GM12892 (cell line): Measurements from ENCODE around the gene MPDU1.

Experiments
- DNase-seq: peaks from one replicate; pipeline ENCODE4 v3.0.0; 2011; ENCODE audit not compliant: insufficient read length
- FAIRE-seq: peaks from 2 replicates; lab custom pipeline; 2011; peaks lifted over from hg19 to GRCh38; lab: Jason Lieb, UNC
- POLR2A ChIP-seq: IDR thresholded peaks from 2 replicates; pipeline ENCODE4 v1.6.1; 2011; ENCODE audit warnings: low read depth, low read length, control low read depth
- POLR2AphosphoS5 ChIP-seq: IDR thresholded peaks from 2 replicates; pipeline ENCODE4 v1.6.1; 2011; ENCODE audit warnings: low read depth, low read length, control low read depth
- TAF1 ChIP-seq: IDR thresholded peaks from 2 replicates; pipeline ENCODE4 v1.6.1; 2011; ENCODE audit warnings: low read depth, mild to moderate bottlenecking, control low read depth, low read length, borderline replicate concordance

MPDU1 gene

DNA sequence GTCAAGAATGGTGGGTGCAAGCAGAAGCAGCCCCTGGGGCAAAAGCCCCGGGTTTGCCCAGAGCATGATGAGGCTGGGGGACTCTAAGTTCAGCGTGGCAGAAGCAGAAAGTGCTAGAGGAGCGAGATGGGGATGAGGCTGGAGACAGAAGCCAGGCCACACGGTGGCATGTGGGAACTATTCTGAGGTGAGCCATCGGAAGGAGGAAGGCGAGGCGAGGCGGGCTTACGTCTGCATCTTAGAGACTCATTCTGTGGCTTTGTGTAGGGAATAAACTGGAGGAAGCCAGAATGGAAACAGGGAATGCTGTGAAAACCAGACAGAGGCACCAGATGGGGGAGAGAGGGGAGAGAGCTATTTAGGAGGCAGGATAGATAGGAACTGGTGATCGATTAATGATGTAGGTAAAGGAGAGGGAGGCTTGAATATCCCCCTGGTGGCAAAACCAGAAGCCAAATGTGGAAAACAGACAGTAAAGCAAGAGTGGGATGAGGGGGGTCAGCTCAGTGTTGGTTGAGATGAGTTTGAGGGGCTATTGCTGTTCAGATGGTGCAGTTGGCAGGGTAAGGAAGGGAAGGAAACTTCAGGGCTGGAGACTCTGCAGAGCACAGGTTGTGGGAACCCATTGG is 28.2 kb upstream of the MPDU1 start:
- TF ChIP-seq POLR2A (no peak), TAF1 (no peak), POLR2AphosphoS5 (no peak)
- FAIRE-seq = no peak
- DNase-seq = no peak

DNA sequence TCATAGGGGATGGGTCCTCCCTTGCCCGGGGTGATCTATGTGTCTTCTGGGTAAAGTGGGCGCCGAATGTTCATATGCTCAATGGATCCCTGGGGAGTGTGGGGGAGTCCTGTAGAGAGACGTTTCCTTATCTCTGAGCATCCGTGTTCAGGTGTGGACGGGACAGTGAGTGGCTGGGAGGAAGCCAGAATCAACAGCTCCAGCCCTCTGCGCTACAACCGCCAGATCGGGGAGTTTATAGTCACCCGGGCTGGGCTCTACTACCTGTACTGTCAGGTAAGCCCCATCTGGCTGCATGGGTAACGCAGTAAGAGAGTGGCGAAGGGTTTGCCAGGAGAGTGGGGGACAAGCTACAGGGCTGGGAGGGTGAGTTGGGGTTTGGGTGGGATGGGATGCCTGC is 27.0 kb upstream of the MPDU1 start:
- FAIRE-seq (no peak), DNase-seq (no peak)
- TF ChIP-seq POLR2A (no peak), TAF1 (no peak), POLR2AphosphoS5 (no peak)

DNA sequence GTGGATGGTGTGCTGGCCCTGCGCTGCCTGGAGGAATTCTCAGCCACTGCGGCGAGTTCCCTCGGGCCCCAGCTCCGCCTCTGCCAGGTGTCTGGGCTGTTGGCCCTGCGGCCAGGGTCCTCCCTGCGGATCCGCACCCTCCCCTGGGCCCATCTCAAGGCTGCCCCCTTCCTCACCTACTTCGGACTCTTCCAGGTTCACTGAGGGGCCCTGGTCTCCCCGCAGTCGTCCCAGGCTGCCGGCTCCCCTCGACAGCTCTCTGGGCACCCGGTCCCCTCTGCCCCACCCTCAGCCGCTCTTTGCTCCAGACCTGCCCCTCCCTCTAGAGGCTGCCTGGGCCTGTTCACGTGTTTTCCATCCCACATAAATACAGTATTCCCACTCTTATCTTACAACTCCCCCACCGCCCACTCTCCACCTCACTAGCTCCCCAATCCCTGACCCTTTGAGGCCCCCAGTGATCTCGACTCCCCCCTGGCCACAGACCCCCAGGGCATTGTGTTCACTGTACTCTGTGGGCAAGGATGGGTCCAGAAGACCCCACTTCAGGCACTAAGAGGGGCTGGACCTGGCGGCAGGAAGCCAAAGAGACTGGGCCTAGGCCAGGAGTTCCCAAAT is 26.4 kb upstream of the MPDU1 start:
- no peak for FAIRE-seq
- DNase-seq = no peak

DNA sequence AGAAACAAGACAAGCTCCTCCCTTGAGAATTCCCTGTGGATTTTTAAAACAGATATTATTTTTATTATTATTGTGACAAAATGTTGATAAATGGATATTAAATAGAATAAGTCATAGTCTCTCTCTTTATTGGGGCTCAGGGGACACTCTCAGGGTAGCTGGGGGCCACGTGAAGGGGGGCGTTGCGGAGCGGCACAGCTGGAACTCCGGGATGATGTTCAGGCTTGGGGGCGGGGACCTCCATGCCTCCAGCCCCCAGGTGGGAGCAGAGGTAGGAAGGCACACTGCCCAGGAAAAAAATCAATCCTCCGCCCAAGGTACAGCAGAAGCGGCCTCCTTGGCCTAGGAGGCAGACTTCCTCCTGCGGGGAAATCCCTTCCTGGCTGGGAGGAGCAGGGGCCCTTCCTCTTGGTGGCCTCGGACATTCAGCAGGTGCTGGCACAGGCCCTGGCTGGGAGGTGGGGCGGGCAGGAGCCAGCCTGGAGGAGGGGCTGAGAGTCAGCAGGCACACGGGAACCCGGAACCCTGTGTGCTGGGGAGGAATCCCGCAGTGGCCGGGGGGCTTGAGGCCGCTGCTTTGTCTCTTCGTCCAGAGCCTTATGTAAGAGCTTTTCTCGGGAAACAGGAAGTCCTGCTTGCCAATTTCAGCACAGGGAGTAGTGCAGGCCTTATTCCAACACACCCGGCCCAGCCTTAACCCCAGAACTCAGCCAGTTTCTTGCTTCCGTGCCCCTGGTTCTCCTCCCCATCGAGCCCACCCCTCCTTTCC is 25.7 kb upstream of the MPDU1 start:
- TF ChIP-seq POLR2AphosphoS5 = no peak
- TF ChIP-seq POLR2A = peak; percentile 32; the same call in 1 of the 2 replicates
- TF ChIP-seq TAF1 = no peak
- FAIRE-seq (peak; percentile 86), DNase-seq (peak; percentile 44)

More for the DNA sequence above, 26.4 kb upstream of the MPDU1 start:
- TF ChIP-seq POLR2A (no peak), POLR2AphosphoS5 (no peak), TAF1 (no peak)

DNA sequence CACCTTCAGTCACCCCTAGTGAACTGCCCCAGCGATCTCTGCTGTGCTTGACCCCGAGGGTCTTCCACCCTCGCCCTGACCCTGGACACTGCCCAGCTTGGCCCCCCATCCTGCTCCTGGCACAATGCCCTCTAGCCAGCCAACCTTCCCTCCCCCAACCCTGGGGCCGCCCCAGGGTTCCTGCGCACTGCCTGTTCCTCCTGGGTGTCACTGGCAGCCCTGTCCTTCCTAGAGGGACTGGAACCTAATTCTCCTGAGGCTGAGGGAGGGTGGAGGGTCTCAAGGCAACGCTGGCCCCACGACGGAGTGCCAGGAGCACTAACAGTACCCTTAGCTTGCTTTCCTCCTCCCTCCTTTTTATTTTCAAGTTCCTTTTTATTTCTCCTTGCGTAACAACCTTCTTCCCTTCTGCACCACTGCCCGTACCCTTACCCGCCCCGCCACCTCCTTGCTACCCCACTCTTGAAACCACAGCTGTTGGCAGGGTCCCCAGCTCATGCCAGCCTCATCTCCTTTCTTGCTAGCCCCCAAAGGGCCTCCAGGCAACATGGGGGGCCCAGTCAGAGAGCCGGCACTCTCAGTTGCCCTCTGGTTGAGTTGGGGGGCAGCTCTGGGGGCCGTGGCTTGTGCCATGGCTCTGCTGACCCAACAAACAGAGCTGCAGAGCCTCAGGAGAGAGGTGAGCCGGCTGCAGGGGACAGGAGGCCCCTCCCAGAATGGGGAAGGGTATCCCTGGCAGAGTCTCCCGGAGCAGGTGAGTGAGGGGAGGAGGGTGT is 24.9 kb upstream of the MPDU1 start, which contains the start of gene TNFSF13:
TNFSF13 (plus strand) TSS at position 207 of the 776 bp plus-strand sequence; CDS start at position 497, 290 bp downstream.
- DNase-seq (no peak), FAIRE-seq (no peak)
- TF ChIP-seq POLR2AphosphoS5 (no peak), POLR2A (no peak), TAF1 (no peak)

DNA sequence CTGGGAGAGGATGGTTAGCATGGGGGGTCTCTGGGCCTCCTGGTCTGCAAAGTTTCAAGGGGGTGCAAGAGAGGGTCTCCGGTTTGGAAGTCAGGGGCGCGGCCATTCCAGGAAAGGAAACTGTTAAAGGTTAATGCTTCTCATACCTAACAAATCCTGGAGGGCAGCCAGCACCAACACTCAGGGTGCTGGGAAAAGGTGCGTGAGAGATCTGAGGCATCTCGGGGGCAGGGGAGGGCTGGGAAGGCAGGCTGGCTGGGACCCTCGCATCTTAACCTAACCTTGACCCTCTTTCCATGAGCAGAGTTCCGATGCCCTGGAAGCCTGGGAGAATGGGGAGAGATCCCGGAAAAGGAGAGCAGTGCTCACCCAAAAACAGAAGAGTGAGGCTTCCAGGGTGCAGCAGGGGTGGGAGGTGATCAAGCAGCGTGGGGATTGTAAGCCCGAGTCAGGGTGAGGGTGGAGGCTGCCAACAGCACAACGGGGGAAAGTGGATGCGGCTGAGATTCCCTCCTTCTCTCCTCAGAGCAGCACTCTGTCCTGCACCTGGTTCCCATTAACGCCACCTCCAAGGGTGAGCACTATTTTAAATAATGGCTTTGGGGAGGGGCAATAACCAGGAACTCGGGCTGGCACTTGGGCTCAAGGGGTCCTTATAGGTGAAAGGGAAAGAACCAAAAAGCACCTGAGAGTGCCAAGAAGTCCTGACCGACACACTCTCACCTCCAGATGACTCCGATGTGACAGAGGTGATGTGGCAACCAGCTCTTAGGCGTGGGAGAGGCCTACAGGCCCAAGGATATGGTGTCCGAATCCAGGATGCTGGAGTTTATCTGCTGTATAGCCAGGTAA is 24.1 kb upstream of the MPDU1 start:
- FAIRE-seq = peak; percentile 17
- no peak for DNase-seq
- no peak for TF ChIP-seq POLR2A
- no peak for TF ChIP-seq TAF1
- no peak for TF ChIP-seq POLR2AphosphoS5

DNA sequence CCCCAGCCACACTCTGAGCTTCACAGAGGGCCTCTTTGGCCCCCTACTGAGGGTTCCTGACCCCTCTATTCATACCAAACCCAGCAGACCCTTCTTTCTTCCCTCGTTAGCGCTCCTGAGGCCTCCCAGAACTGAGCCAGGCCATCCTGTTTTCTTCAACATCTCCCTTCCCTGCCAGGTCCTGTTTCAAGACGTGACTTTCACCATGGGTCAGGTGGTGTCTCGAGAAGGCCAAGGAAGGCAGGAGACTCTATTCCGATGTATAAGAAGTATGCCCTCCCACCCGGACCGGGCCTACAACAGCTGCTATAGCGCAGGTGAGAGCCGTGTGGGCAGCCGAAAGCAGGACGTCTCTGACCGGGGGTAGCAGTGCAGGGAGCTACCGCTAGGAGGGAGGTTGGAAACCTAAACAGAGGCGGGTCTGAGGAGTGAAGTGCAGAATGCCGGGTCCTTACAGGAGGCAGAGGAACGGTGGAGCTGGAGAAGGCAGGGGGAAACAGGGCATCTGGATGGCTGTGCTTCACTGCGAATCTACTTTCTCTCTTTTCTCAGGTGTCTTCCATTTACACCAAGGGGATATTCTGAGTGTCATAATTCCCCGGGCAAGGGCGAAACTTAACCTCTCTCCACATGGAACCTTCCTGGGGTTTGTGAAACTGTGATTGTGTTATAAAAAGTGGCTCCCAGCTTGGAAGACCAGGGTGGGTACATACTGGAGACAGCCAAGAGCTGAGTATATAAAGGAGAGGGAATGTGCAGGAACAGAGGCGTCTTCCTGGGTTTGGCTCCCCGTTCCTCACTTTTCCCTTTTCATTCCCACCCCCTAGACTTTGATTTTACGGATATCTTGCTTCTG is 23.3 kb upstream of the MPDU1 start:
- FAIRE-seq (no peak), DNase-seq (no peak)

DNA sequence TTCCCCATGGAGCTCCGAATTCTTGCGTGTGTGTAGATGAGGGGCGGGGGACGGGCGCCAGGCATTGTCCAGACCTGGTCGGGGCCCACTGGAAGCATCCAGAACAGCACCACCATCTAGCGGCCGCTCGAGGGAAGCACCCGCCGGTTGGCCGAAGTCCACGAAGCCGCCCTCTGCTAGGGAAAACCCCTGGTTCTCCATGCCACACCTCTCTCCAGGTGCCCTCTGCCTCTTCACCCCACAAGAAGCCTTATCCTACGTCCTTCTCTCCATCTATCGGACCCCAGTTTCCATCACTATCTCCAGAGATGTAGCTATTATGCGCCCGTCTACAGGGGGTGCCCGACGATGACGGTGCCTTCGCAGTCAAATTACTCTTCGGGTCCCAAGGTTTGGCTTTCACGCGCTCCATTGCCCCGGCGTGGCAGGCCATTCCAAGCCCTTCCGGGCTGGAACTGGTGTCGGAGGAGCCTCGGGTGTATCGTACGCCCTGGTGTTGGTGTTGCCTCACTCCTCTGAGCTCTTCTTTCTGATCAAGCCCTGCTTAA is 22.6 kb upstream of the MPDU1 start:
- FAIRE-seq (no peak), DNase-seq (peak; percentile 87)
- no peak; the same call in 1 of the 2 replicates for TF ChIP-seq POLR2AphosphoS5
- TF ChIP-seq POLR2A = no peak
- no peak for TF ChIP-seq TAF1

More for the DNA sequence above, 23.3 kb upstream of the MPDU1 start:
- TF ChIP-seq POLR2A (no peak), TAF1 (no peak), POLR2AphosphoS5 (no peak)

DNA sequence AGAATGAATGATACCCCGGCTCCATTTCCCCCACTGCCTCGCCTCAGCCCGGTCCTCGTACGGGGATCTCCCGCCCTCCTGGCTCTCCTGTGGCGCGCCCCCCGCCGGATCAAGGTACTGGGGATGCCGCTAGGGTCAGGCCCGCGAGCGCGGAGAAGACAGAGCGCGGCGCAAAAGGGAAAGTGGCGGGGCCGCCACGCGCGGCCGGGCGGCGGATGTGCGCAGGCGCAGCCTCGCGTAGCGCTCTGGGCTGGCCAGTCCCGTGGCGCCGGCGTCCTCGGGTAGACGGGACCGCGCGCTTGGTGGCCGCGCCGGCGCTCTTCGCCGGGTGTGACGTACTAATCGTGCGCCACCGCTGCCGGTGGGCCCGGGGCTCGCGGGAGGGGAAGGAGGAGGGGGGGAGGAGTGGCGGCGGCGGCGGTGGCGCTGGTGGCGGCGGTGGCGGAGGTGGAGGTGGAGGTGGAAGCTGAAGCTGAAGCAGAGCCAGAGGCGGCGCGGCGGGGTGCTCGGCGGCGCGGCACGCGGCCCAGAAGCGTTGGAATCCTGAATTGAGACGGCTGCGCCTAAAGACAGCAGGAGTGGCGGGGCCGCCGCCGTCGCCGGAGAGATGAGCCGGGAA is 22.0 kb upstream of the MPDU1 start, which contains the start of gene SENP3:
SENP3 (plus strand) TSS at position 331 of the 619 bp plus-strand sequence. CDS start 1,158 bp downstream, outside the sequence.
- FAIRE-seq = peak; percentile 99
- DNase-seq = peak; percentile 99
- TF ChIP-seq TAF1 = no peak
- TF ChIP-seq POLR2AphosphoS5 = 0 out of 2 replicates have a peak, but pooled peaks have one; percentile 3
- TF ChIP-seq POLR2A = peak; percentile 46; the same call in 1 of the 2 replicates
